GM12873 (cell line): Measurements from ENCODE around the gene GALNT18.

Experiments used
- TF ChIP-seq, protein P1 (sequence below): IDR thresholded peaks from 2 replicates; pipeline ENCODE4 v1.5.1; 2012; ENCODE audit warnings: low read depth, mild to moderate bottlenecking, moderate library complexity, low read length, control low read depth; ENCODE audit not compliant: insufficient read depth; ENCODE audit errors: missing control alignments

The GALNT18 gene

GRCh38 chr11:11483627-11484026, 138.2 kb downstream of the GALNT18 start:
- TF ChIP-seq, protein P1, sequence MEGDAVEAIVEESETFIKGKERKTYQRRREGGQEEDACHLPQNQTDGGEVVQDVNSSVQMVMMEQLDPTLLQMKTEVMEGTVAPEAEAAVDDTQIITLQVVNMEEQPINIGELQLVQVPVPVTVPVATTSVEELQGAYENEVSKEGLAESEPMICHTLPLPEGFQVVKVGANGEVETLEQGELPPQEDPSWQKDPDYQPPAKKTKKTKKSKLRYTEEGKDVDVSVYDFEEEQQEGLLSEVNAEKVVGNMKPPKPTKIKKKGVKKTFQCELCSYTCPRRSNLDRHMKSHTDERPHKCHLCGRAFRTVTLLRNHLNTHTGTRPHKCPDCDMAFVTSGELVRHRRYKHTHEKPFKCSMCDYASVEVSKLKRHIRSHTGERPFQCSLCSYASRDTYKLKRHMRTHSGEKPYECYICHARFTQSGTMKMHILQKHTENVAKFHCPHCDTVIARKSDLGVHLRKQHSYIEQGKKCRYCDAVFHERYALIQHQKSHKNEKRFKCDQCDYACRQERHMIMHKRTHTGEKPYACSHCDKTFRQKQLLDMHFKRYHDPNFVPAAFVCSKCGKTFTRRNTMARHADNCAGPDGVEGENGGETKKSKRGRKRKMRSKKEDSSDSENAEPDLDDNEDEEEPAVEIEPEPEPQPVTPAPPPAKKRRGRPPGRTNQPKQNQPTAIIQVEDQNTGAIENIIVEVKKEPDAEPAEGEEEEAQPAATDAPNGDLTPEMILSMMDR: no peak

DNA sequence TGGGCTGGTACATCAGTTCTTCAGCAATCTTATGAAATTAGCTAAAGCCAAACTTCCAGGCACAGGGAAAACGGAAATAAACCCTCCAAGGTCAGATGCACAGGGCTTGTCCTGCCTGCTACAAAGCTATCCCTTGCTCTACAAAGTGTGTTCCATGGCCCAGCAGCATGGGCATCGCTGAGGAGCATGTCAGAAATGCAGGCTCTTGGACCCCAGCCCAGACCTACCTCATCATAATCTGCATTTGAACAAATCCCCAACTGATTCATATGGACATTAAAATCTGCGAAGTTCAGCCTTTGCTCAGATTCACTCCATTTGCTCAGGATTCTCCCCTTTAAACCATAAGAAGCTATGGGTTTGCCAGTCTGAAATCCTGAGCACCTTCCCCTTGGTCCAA, 139.1 kb downstream of the GALNT18 start:
- TF ChIP-seq, protein P1: no peak

GRCh38 chr11:11481371-11481770, 140.4 kb downstream of the GALNT18 start:
- TF ChIP-seq, protein P1: no peak

DNA sequence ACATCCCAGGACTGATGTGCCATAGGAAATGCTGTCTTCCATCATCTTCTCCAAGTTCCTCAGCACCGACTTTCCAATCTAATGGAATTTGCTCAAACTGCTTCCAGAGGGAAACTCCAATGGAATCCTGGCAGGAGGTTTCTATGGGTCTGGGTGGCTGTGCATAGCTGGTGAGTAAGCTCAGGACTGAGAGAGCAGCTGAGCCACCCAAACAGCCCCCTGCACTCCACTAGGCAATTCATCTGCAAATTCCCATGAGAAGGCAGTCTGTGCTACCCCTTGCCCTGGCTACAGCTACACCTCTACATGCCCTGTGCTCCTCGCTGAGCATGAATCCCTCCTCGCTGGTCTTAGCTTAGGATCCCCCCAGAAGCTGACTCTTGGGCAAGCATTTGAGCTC, 140.8 kb downstream of the GALNT18 start:
- TF ChIP-seq, protein P1: no peak

GRCh38 chr11:11478687-11479086, 143.1 kb downstream of the GALNT18 start:
- TF ChIP-seq, protein P1: no peak

DNA sequence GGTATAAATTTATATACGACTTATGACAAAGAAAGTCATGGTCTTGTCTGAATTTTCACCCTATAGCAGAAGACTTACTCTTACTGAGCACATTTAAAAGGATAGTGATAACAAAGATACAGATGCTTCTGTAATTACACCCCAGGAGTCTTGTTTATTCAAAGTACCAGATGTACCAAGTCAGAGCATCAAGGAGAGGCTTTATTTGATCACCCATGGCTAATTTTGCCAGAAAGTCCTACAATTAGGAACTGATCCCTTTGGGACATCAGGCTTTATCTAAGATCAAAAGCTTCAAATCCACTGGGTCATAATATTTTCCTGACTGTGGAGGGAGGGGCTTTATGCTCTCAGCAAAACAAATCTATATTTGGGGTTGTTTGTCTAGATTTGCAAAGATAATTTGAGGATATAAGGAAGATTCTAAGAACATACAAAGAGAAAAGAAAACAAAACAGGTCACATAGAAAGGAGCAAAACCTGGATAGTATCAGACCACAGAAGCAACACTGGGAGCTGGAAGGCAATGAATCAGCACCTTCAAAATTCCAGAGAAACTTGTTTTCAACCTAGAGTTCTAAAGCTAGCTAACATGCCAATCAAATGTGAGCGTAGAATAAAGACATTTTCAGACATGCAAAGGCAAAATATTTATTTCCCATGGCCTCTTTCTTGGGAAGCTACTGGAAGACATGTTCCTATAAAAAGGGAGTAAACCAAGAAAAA, 143.9 kb downstream of the GALNT18 start:
- TF ChIP-seq, protein P1: no peak

- TF ChIP-seq, protein P1: no peak
Measured at GRCh38 chr11:11476971-11477645, 144.7 kb downstream of the GALNT18 start.
